Epidermal melanocyte (primary cell): ENCODE measurements around the gene ZSWIM6.
"Not testable (repeated sequence)": the region's sequence is repeated elsewhere in the genome, so short reads cannot be mapped to it uniquely, and the experiment has no call there.

Experiments
- DNase-seq: peaks from one replicate; pipeline ENCODE4 v3.0.0; 2011; ENCODE audit warnings: low spot score; ENCODE audit not compliant: insufficient read length

Gene ZSWIM6

DNA sequence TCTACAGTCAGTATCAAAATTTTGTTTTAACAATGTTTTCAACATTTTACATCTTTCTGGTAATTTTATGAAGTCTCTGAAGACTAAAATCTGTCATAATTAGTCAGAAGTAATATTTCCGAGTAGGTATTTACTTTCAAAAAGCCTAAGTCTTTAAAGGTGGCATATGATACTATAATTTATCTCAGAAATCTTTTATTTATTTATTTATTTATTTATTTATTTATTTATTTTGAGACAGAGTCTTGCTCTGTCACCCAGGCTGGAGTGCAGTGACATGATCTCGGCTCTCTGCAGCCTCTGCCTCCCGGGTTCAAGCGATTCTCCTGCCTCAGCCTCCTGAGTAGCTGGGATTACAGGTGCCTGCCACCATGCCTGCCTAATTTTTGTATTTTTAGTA lies 74.4 kb downstream of the ZSWIM6 start:
- not testable (repeated sequence) for DNase-seq

DNA sequence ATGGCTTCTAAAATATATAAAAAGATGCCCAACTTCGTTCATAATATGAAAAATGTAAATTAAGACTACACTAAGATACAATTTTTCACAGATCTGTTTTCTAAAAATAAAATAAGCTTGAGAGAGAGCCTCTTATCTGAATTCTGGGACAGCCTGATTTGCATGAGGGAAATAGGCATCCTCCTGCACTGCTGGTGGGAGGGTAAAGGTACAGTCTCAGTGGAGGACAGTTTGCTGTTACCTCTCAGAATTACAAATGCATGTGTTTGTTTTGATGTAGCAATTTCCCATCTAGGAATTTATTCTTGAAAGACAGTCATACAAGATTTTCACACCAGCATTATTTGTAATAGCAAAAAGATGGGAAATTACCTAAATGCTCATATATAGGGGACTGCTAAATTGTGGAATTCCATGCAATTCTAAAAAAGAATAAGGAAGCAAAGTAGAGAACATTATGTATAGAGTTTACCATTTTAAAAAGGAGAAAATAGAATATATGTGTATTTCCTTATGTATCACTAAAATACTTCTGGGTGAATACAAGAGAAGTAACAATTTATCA lies 75.7 kb downstream of the ZSWIM6 start:
- DNase-seq: no peak

DNA sequence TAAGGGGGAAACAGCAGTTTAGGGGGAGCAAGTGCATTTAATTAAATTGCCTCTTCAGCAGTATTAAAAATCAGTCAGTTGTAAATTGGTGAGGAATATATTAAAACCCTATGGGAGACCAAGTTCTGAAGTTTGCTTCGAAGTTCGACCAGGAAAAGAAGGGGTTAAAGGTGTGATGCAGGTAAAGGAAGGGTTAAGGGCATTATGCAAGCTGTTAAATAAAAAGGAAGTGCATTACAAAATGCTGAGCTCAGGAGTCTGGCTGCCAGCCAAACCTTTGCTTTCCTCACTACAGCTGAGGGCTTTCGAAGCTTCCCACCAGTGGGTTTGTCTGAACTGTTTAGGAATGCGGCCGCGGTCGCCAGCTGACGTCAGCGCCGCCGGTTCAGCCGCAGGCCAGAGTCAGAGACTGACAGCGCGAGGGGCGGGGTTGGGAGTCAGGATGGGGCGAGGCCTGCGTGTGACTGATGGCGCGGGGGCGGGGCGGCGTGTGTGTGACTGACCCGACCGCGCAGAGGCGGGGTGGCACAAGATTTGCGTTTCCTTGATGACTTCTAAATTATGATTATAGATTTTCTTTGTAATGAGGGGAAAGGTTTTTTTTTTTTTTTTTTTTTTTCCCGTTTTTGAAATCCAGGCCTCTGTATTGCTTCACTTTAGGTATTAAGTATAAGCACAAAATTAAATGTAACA lies 76.6 kb downstream of the ZSWIM6 start:
- peak; percentile 98 for DNase-seq

DNA sequence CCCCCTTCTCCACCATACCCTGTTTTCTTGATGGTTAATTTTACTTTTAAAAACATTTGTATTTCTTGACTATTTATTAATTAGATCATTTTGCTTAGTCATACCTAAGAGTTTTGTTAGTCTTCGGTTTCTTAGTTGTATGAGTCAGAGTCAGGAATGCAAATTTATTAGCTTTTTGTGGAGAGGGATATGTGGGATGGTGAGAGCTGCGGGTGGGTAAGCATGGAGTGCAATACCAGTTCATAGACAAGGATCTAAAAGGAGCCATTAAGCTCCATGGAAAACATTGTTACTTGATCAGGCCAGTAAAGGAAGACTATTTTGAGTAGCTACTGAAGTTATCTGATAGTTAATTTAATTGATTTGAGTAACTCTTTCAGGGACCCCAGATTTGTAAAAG lies 77.5 kb downstream of the ZSWIM6 start:
- peak; percentile 57 for DNase-seq

DNA sequence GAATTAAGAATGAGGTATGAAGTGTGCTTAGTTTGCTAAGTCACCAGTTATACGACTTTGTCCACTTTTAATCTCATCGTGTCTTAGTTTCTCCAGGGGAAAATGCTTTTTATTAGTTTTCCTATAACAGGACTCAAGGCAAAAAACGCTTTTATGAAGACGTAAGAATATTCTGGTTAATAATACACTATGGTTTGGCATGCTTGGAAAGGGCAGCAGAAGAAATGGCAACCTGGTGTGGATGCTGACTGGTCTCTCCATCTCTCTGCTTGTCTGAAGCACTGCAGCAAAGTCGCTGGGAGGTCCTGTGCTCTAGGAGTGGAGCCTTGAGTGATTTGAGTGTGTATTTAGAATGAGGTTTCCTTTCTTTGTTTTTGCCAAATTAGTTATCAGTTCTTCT lies 78.8 kb downstream of the ZSWIM6 start:
- no peak for DNase-seq

DNA sequence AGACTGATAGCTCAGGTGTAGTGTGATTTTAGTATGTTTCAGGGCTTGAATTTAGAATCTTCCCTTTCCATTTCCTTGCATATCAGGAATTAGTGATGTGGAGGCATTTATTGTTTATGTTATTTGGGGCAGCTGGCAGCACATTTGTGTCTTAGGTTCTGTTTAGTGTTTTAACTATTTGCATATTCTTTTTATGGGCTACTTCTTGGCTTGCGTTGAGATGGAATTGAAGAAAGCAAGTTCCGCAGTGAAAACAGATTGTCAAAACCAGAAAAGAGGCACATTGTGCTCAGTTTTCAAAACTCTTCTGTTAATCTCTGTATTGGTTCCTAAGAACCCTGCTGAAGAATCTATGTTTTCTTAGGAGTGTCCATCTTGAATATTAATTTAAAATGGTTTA lies 80.3 kb downstream of the ZSWIM6 start:
- DNase-seq: no peak

DNA sequence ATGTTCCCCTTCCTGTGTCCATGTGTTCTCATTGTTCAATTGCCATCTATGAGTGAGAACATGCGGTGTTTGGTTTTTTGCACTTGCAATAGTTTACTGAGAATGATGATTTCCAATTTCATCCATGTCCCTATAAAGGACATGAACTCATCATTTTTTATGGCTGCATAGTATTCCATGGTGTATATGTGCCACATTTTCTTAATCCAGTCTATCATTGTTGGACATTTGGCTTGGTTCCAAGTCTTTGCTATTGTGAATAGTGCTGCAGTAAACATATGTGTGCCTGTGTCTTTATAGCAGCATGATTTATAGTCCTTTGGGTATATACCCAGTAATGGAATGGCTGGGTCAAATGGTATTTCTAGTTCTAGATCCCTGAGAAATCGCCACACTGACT lies 81.1 kb downstream of the ZSWIM6 start:
- not testable (repeated sequence) for DNase-seq

DNA sequence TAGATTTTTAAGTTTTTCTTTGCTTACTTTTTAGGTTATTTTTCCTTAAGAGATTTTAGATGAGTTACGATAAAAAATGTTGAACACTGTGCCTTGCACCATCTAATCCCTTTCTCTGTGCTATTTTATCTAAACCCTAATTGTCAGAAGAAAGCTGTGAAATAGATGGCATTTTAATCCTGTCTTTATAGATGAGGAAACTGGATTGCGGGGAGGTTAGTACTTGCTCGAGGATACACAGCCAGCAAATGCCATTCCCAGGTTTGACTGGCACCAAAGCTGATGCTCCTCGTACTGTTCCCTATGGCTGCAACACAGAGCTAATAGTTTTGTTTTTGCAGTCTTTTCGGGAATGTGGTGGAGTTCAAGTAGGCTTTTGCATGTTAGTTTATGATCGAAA lies 82.7 kb downstream of the ZSWIM6 start:
- DNase-seq: no peak

DNA sequence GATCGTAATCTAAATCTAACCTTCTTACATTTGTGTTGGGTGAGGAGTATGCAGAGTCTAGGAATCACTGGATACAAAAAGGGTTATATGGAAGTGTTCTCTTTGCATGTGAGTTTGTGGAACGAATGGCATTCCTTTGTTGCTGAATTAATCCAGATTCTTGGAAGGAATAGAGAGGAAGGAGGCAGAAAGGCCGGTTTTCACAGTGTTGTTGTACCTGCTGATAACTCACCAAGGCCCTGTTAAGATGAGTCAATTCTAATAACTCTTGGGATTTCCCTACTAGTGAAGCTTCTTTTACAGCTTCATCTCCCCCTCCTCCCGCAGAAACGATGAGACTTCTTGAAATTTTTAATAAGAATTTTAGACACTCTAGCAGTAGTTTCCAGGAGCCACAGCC lies 84.0 kb downstream of the ZSWIM6 start:
- DNase-seq: no peak

DNA sequence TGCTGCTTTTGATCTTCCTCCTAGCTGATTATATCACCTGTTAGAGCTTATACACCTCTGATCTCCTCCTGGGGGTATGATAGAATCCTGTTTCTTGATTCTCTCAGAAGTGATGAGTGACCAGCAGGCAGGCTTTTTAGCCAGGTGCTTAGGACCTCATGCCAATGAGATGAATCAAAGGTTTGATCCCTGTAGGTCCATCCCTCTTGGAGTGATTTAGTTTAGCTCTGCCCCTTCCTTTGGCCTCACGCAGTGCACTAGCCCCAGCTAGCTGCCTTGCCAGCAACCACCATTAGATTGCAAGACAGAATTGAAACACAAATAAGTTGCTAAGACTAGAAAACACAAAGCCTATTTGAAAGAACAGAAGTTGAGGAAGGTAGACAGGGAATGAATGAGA lies 84.4 kb downstream of the ZSWIM6 start:
- no peak for DNase-seq

DNA sequence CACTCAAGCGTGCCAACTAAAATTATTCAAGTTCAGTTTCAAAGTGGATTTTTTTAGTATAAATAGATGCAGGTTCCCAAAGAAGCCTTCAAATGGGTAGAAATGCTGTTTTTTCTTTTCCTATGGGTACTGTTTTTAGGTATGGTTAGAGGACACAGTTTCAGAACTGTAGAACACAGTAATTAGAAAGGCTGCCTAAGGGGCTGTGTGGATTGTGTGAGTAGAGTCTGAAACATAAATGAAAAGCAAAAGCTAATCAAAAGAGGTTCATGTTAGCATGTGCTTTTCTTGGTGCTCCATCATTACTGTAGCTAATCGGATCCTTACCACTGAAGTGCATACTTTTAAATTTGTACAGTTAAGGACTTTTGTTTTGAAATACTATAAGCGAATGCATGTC lies 85.3 kb downstream of the ZSWIM6 start:
- peak; percentile 42 for DNase-seq

DNA sequence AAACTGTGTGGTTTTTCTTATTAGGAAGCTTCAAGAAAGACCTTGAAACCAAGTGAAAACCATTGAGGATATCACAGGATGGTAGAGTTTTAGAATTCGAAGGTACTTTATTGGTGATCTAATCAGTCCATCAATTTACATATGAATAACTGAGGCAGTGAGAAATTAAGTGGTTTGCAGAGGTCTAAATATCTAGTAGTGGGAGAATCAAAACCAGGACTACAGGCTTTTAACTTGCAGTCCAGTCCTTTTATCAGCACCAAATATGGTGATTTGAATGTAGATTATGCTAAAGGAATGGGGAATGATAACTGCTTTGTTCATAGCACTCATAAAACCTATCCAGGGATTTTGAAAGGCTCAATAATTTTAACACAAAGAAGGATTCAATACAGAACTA lies 85.8 kb downstream of the ZSWIM6 start:
- no peak for DNase-seq

DNA sequence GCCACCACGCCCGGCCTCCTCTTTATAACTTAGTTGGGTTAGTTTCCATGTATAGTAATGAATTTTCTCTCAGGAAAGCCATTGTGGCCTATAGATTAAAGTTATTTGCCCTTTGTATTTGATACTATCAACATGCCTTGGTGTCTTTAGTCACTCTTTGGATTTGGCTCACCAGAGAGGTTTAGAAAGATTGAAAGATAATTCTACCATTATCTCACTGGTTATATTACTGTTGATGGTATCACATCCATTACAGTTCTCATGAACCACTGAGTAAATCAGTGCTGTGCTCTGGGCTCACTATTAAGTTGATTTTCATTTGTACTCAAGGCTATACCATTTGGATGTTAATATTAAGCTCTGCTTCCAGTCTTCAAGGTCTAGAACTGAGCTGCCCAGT lies 87.0 kb downstream of the ZSWIM6 start:
- no peak for DNase-seq

DNA sequence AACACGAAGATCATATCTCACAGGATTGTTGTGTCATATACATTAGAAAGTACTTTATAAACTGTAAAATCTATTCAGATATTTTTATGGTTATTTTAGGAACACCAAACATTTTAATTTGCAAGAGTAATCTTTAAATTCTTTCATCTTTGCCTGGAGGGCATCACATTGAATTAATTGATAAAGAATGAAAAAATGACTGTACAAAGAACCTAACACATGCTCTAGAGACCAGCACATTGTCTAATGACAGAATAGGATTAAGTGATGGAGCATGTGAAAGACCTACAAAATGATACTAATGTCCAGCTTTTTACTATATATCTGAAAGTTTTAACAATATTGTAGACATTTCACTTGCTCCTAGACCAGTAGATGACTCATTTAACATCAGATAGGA lies 88.0 kb downstream of the ZSWIM6 start:
- DNase-seq: no peak

DNA sequence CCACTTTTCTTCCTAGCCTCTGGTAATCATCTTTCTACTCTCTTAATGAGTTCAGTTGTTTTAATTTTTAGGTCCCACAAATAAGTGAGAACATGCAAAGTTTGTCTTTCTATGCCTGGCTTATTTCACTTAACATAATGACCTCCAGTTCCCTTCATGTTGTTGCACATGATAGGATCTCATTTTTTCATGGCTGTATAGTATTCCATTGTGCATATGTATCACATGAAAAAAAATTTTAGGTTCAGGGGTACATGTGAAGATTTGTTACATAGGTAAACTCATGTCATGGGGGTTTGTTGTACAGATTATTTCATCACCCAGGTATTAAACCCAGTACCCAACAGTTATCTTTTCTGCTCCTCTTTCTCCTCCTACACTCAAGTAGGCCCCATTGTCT lies 89.2 kb downstream of the ZSWIM6 start:
- not testable (repeated sequence) for DNase-seq

DNA sequence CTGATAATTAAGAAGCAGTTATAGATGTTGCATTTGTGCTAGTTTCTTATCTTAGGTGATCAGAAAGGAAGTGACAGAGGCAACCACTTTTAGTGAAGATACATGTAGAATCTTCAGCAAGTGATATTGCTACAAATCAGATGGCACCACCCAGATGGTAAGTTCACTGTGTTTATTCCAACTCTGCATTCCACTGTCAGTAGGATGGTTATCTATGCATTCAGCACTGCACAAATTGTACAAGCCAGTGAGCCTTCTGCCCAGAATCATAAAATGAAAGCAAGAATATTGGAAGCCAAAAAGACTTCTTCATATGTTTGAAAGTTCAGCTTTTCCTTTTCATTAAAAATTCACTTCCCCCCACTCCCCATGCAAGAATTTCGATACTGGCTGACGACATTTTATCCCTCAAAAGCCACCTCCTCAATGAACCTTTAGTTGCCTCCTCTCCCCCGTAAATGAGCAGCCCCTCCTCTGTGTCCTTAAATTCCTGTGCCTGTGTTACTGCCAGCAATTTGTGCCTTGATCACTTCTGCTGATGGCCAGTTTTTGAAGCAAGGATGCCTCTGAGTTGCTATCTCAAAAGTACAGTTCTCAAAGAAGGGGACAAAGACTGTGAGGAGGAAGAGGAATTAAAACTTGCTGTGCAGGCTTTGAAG lies 91.6 kb downstream of the ZSWIM6 start:
- no peak for DNase-seq

DNA sequence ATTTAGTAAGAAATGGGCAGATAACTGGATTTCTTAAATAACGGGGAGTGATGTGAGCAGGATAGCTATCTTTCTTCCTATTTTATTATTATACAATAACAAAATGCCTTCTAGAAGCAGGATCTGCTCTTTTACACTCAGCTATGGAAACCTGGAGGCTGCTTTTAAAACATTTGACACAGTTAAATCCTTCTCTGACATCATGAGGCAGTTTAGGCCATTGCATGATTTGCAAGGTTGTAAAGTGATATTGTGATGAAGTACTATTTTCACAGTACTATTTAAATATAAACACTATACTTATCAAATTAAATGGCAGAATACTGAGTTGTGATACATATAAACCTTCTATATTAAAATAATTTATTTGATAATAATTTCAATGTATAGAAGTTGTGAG lies 93.9 kb downstream of the ZSWIM6 start:
- no peak for DNase-seq

DNA sequence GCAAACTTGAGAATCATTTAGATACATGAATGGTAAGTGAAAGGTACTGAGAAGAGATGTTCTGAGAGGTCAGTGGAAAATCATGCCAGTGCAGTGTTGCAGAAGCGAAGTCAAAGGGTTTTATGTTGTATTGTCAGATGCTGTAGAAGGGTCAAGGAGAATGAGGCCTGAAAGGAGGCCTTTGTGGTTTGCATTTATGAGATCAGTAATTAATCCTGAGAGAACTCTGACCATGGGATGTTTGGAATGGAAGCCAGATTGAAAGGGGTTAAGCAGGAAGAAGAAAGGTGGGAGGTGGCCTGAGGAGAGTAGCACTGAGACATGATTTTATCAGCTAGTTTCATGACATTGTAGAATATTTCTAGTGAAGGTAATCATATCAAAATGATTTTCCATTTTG lies 97.8 kb downstream of the ZSWIM6 start:
- no peak for DNase-seq

DNA sequence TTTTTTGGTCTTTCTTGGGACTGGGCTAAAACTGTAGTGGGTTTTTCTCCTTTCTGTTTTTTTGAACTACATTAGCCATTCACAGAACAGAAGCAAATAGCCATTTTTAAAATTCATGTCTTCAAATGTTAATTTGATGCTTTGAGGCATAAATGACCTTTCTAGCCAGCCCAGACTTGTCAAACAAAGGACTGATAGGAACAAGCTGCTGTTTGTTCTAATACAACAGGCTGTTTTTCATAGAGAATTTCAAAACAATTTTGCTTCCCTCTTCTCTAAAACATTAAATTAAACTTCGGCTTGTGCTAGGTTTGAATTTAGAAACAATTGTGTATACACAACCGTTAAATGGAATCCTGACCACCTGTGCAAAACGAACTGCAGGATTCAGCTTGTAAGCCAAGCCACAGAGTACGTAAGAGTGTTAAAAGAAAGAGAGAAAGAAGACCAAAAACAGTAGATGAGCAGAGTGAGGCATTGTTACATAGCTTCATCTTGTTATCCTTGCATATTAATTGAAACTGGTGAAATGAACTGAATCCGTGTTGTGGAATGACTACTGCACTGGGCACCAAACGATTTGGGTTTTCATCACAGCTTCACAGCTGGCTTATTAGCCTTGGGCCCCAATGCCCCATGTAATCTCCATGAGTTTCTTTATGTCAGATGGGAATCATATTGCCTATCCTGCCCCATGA lies 100.0 kb downstream of the ZSWIM6 start:
- DNase-seq: no peak

DNA sequence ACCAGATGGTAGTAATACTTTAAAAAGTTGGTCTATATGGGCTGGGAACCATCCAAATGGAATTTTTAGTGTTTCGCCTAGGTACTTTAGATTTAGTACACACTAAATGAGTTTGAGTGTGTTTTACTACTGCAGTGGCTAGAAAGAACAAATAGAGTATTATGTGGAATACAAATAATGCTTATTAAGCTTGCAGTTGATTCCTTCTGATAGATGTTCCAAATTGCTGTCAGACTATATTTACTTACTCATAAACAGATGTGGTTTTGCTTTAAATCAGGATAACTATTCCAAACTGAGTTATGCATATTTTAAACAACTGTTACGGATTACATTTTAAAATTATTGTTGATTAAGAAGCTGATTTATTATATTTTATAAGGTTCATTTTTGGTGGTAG lies 103.3 kb downstream of the ZSWIM6 start:
- no peak for DNase-seq

DNA sequence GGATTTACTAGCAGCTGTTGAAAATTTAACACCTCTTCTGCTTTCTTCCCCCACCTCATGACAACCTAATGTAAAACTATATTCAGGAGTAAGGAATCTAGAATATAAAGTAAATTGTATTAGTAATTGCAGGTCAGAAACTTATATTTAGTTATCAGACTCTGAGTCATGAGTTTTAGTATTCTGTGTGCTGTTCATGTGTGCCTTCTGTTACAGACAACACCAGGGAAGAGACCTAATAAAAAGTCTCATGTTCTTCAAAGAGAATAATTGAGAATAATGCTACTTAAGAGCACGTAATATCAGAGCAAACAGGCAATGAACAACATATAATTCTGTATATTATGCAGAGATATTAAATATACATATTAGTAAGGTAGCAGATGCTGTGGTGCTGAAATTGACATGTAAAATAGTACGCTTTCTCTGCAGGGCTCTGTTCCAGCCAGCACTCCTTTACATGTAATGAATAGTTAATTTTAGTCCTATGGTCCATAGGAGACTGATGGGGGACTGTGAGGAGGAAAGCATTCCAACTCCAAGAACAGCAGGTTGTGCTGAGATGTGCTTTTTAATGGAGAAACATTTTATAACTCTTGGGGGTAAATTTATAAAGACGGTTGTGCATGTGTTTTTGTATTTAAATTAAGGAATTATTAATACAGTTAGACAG lies 106.4 kb downstream of the ZSWIM6 start:
- no peak for DNase-seq

DNA sequence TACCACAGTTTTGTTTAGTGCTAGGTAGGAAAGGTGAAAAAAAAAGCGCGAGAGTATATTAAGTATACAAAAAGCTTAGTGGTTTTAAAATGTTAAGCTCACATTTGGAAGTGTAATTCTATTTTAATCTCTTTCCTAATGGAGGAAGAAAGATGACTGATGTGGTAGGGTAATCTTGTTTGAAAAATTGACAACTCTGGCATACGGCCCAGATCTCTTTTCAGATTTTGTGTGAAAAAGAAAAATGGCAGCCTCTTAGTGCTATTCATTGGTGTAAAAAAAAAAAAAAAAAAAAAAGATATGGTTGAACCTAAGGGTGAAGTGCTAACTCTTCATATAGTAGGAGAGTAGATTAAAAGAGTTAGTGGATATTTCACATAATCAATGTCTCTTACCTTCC lies 108.0 kb downstream of the ZSWIM6 start:
- no peak for DNase-seq
